H1 (cell line): ENCODE measurements around the gene CCDC7. TPM values are rescaled to one million over a fixed set of nuclear protein-coding genes. Genes with fewer than 3 reads are reported as not detected.

Experiments used
- CTCF ChIA-PET: fragments of 300-600 bp; sonication (Branson Sonifier 250); formaldehyde crosslinking; loops from one replicate; lab custom pipeline; 2021; ENCODE audit not compliant: partially characterized antibody; lab: Charles Lee
- POLR2A ChIA-PET: fragments of 300-600 bp; sonication (Branson Sonifier 250); formaldehyde crosslinking; loops from one replicate; lab custom pipeline; 2021; ENCODE audit warnings: inconsistent platforms; ENCODE audit not compliant: partially characterized antibody; lab: Charles Lee
- DNase-seq, 2 experiments: peaks; one replicate each; pipeline versions ENCODE4 v3.0.0 to v3.0.0-alpha.2; 2010 to 2022; ENCODE audit warnings: low spot score in 2 of 2, low read depth in 1 of 2, mixed read lengths in 1 of 2
- FAIRE-seq: peaks from 2 replicates; lab custom pipeline; 2011; peaks lifted over from hg19 to GRCh38; lab: Jason Lieb, UNC
- H2AFZ ChIP-seq: 2 replicates; pipeline ENCODE4 v1.8.1; 2012; ENCODE audit warnings: low read length, inconsistent platforms
- H2AK5ac ChIP-seq: 2 replicates; pipeline ENCODE4 v1.6.1; 2013; ENCODE audit warnings: low read depth, low read length
- H2BK120ac ChIP-seq: replicated peaks from 2 replicates; pipeline ENCODE3; 2013; ENCODE audit warnings: low read depth, low read length, inconsistent platforms
- H2BK12ac ChIP-seq: 2 replicates; pipeline ENCODE4 v1.6.1; 2013; ENCODE audit warnings: low read depth, low read length
- H2BK15ac ChIP-seq: 2 replicates; pipeline ENCODE4 v1.6.1; 2013; ENCODE audit warnings: low read length
- H2BK20ac ChIP-seq: 2 replicates; pipeline ENCODE4 v1.6.1; 2013; ENCODE audit warnings: low read length
- H2BK5ac ChIP-seq: 2 replicates; pipeline ENCODE4 v1.6.1; 2013; ENCODE audit warnings: low read depth, low read length
- H3K14ac ChIP-seq: 2 replicates; pipeline ENCODE4 v1.6.1; 2013; ENCODE audit warnings: inconsistent platforms; ENCODE audit not compliant: insufficient read length
- H3K18ac ChIP-seq: 2 replicates; pipeline ENCODE4 v1.6.1; 2013; ENCODE audit warnings: low read length; ENCODE audit errors: extremely low read depth
- H3K23ac ChIP-seq: 2 replicates; pipeline ENCODE4 v1.6.1; 2013; ENCODE audit warnings: inconsistent platforms; ENCODE audit not compliant: insufficient read length
- H3K23me2 ChIP-seq: 2 replicates; pipeline ENCODE4 v1.6.1; 2013; ENCODE audit warnings: low read depth, low read length
- H3K27ac ChIP-seq: 2 replicates; pipeline ENCODE4 v1.6.1; 2011; ENCODE audit warnings: low read depth, low read length, inconsistent platforms
- H3K27me3 ChIP-seq, 4 experiments: replicated peaks in 1 of 4; 1 replicate in 1 of 4; 2 replicates in 3 of 4; pipeline versions ENCODE4 v1.6.1 to v1.8.1; 2011 to 2013; ENCODE audit warnings: low read length in 3 of 4, mild to moderate bottlenecking in 3 of 4, inconsistent platforms in 2 of 4, mixed read lengths in 2 of 4, moderate library complexity in 1 of 4; ENCODE audit not compliant: control insufficient read depth in 3 of 4, insufficient read depth in 3 of 4; ENCODE audit errors: extremely low read depth in 1 of 4
- H3K36me3 ChIP-seq, 4 experiments: 2 replicates each; pipeline versions ENCODE4 v1.6.1 to v1.8.1; 2011 to 2013; ENCODE audit warnings: mild to moderate bottlenecking in 4 of 4, low read length in 3 of 4, moderate library complexity in 2 of 4, control low read depth in 1 of 4, inconsistent platforms in 1 of 4; ENCODE audit not compliant: insufficient read depth in 4 of 4, control insufficient read depth in 2 of 4
- H3K4ac ChIP-seq: replicated peaks from 2 replicates; pipeline ENCODE3; 2013; ENCODE audit warnings: low read length, low read depth, mixed read lengths, inconsistent platforms; ENCODE audit not compliant: insufficient read length
- H3K4me1 ChIP-seq, 4 experiments: replicated peaks in 1 of 4; 1 replicate in 1 of 4; 2 replicates in 3 of 4; pipeline versions ENCODE4 v1.6.1 to v1.8.1; 2011 to 2013; ENCODE audit warnings: low read length in 3 of 4, inconsistent platforms in 2 of 4, mixed read lengths in 1 of 4; ENCODE audit not compliant: insufficient read depth in 4 of 4, control insufficient read depth in 3 of 4
- H3K4me2 ChIP-seq, 2 experiments: 2 replicates each; pipeline versions ENCODE4 v1.6.1 to v1.8.1; 2011 to 2013; ENCODE audit warnings: low read depth in 2 of 2, low read length in 2 of 2, control low read depth in 1 of 2, inconsistent platforms in 1 of 2, mild to moderate bottlenecking in 1 of 2; ENCODE audit not compliant: insufficient read depth in 1 of 2
- H3K4me3 ChIP-seq, 4 experiments: fragments of 200-600, 300-600 bp in 1 of 4; sonication (generic), shearing (Covaris generic), sonication (Bioruptor Twin) in 1 of 4; 2 replicates each; pipeline versions ENCODE4 v1.5.1 to v1.8.1; 2011 to 2016; ENCODE audit warnings: low read length in 4 of 4, low read depth in 3 of 4, control low read depth in 2 of 4, inconsistent platforms in 2 of 4, mild to moderate bottlenecking in 2 of 4, mixed read lengths in 1 of 4, moderate library complexity in 1 of 4; ENCODE audit not compliant: insufficient read depth in 2 of 4; ENCODE audit errors: extremely low read depth in 1 of 4
- H3K56ac ChIP-seq: replicated peaks from 2 replicates; pipeline ENCODE3; 2013; ENCODE audit warnings: low read depth, mild to moderate bottlenecking, mixed read lengths, low read length, inconsistent platforms; ENCODE audit not compliant: insufficient read length
- H3K79me1 ChIP-seq: 2 replicates; pipeline ENCODE4 v1.6.1; 2013; ENCODE audit warnings: low read depth, low read length, control low read depth
- H3K79me2 ChIP-seq, 2 experiments: 2 replicates each; pipeline versions ENCODE4 v1.6.1 to v1.8.1; 2012 to 2013; ENCODE audit warnings: low read length in 2 of 2, mild to moderate bottlenecking in 2 of 2, inconsistent platforms in 1 of 2; ENCODE audit not compliant: insufficient read depth in 2 of 2, control insufficient read depth in 1 of 2
- H3K9ac ChIP-seq, 4 experiments: replicated peaks in 1 of 4; 1 replicate in 1 of 4; 2 replicates in 3 of 4; pipeline versions ENCODE4 v1.6.1 to v1.8.1; 2011 to 2013; ENCODE audit warnings: low read depth in 3 of 4, low read length in 3 of 4, control low read depth in 2 of 4, mild to moderate bottlenecking in 2 of 4, moderate library complexity in 2 of 4, inconsistent platforms in 1 of 4; ENCODE audit errors: extremely low read depth in 1 of 4
- H3K9me3 ChIP-seq, 2 experiments: 2 replicates each; pipeline versions ENCODE4 v1.6.1 to v1.8.1; 2012 to 2013; ENCODE audit warnings: mild to moderate bottlenecking in 2 of 2, moderate library complexity in 2 of 2, control low read depth in 1 of 2, inconsistent platforms in 1 of 2, low read depth in 1 of 2, low read length in 1 of 2, mixed read lengths in 1 of 2; ENCODE audit not compliant: insufficient read depth in 2 of 2
- H4K20me1 ChIP-seq, 2 experiments: replicated peaks in 1 of 2; 2 replicates each; pipeline versions ENCODE3 to v1.8.1; 2011 to 2013; ENCODE audit warnings: inconsistent platforms in 2 of 2, low read length in 2 of 2, mild to moderate bottlenecking in 1 of 2; ENCODE audit not compliant: insufficient read depth in 2 of 2, control insufficient read depth in 1 of 2
- H4K5ac ChIP-seq: 2 replicates; pipeline ENCODE4 v1.6.1; 2013; ENCODE audit warnings: low read length, low read depth, mixed read lengths, inconsistent platforms; ENCODE audit not compliant: insufficient read length
- H4K8ac ChIP-seq: 2 replicates; pipeline ENCODE4 v1.8.0; 2013; ENCODE audit warnings: mild to moderate bottlenecking, moderate library complexity, low read length, inconsistent platforms; ENCODE audit not compliant: insufficient read depth; ENCODE audit errors: extremely low read depth
- H4K91ac ChIP-seq: replicated peaks from 2 replicates; pipeline ENCODE3; 2013; ENCODE audit warnings: low read length, mixed read lengths, inconsistent platforms; ENCODE audit not compliant: insufficient read length
- BRCA1 ChIP-seq: IDR thresholded peaks from 2 replicates; pipeline ENCODE4 v1.6.1; 2012; ENCODE audit warnings: low read depth, low read length, improper control_type of control experiment
- CBX8 ChIP-seq: fragments of 300-800, 300-1000 bp; sonication (generic); IDR thresholded peaks from 2 replicates; pipeline ENCODE4 v1.7.1; 2016; ENCODE audit warnings: low read depth, low read length, borderline replicate concordance
- EGR1 ChIP-seq: IDR thresholded peaks from 2 replicates; pipeline ENCODE4 v1.6.1; 2011; ENCODE audit warnings: low read depth, low read length, borderline replicate concordance
- JUND ChIP-seq: IDR thresholded peaks from 2 replicates; pipeline ENCODE4 v1.6.1; 2011; ENCODE audit warnings: mild to moderate bottlenecking, improper control_type of control experiment, low read length
- KDM5A ChIP-seq: fragments of 200-600 bp; IDR thresholded peaks from 2 replicates; pipeline ENCODE4 v1.7.1; 2012; ENCODE audit warnings: mild to moderate bottlenecking, low read length, inconsistent platforms, mixed read lengths
- PHF8 ChIP-seq: fragments of 200-600 bp; sonication (generic); conservative IDR thresholded peaks from 2 replicates; pipeline ENCODE4 v1.7.1; 2012; ENCODE audit warnings: low read depth, mild to moderate bottlenecking, inconsistent platforms, low read length, moderate library complexity
- POU5F1 ChIP-seq: IDR thresholded peaks from 2 replicates; pipeline ENCODE4 v1.6.1; 2011; ENCODE audit warnings: low read depth, mild to moderate bottlenecking, low read length, moderate library complexity
- SIX5 ChIP-seq: IDR thresholded peaks from 2 replicates; pipeline ENCODE4 v1.6.1; 2011; ENCODE audit warnings: mild to moderate bottlenecking, low read depth, low read length
- SP1 ChIP-seq: IDR thresholded peaks from 2 replicates; pipeline ENCODE4 v1.6.1; 2011; ENCODE audit warnings: low read depth, low read length
- SP4 ChIP-seq: IDR thresholded peaks from 2 replicates; pipeline ENCODE4 v1.6.1; 2012; ENCODE audit warnings: low read length, inconsistent platforms
- TCF12 ChIP-seq: IDR thresholded peaks from 2 replicates; pipeline ENCODE4 v1.6.1; 2011; ENCODE audit warnings: low read depth, mild to moderate bottlenecking, low read length
- WGBS, 2 experiments: shearing (Covaris generic) in 1 of 2; methylation state at CpG; one replicate each; pipeline versions ENCODE4 v1.1.6 to v1.1.7; 2013 to 2015; ENCODE audit warnings: low lambda C conversion rate in 2 of 2, mixed read lengths in 2 of 2, inconsistent platforms in 1 of 2, low coverage in 1 of 2, missing lambda C conversion rate in 1 of 2; ENCODE audit not compliant: insufficient replicate concordance in 2 of 2, insufficient coverage in 1 of 2, insufficient read length in 1 of 2; ENCODE audit errors: extremely low coverage in 1 of 2, missing lambda C conversion rate in 1 of 2; 5-methylcytosine and 5-hydroxymethylcytosine counted together
- polyA plus RNA-seq, 7 experiments: library from polyadenylated mRNA; depleted of rRNA in 3 of 7; stranded (reverse) in 5 of 7; unstranded in 2 of 7; fragments of >200 nt in 5 of 7; fragments of 200-250 nt in 2 of 7; gene quantifications; 1 replicate in 5 of 7; 2 replicates in 1 of 7; 4 replicates in 1 of 7; pipeline versions ENCODE4 v1.2.1 to v1.2.3, GENCODE V29; 2011 to 2013; ENCODE audit warnings: missing spikeins in 2 of 7, mixed read lengths in 2 of 7
- total RNA-seq: library from RNA; stranded (reverse); fragmentation: NEBNext Ultra II Directional; extraction: Animal tissue kit (Norgen Biotek cat#: 25700); gene quantifications from 2 replicates; pipeline ENCODE4 v1.2.1, GENCODE V29; 2021
- TF ChIP-seq, protein P1 (sequence below): IDR thresholded peaks from 2 replicates; pipeline ENCODE4 v1.6.1; 2012; ENCODE audit warnings: inconsistent platforms
- TF ChIP-seq, protein P2 (sequence below): IDR thresholded peaks from 2 replicates; pipeline ENCODE4 v1.6.1; 2011; ENCODE audit warnings: low read length, improper control_type of control experiment

The CCDC7 gene
- total and polyA plus RNA-seq, 2 of the 8 experiments (the other 6 are each of a cell fraction or from before 2014, with no cell fraction given) = 0.18 to 0.74 TPM

- H3K14ac ChIP-seq = no peak overlapping the region
- TF ChIP-seq POU5F1 (no peak), KDM5A (no peak), JUND (no peak), SP4 (no peak), SIX5 (no peak), PHF8 (no peak), CBX8 (no peak), SP1 (no peak), BRCA1 (no peak), TCF12 (no peak), EGR1 (no peak)
- TF ChIP-seq, protein P1, sequence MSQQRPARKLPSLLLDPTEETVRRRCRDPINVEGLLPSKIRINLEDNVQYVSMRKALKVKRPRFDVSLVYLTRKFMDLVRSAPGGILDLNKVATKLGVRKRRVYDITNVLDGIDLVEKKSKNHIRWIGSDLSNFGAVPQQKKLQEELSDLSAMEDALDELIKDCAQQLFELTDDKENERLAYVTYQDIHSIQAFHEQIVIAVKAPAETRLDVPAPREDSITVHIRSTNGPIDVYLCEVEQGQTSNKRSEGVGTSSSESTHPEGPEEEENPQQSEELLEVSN = no peak
- TF ChIP-seq, protein P2, sequence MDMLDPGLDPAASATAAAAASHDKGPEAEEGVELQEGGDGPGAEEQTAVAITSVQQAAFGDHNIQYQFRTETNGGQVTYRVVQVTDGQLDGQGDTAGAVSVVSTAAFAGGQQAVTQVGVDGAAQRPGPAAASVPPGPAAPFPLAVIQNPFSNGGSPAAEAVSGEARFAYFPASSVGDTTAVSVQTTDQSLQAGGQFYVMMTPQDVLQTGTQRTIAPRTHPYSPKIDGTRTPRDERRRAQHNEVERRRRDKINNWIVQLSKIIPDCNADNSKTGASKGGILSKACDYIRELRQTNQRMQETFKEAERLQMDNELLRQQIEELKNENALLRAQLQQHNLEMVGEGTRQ = no peak
- H2BK120ac ChIP-seq = no peak overlapping the region
- no peak overlapping the region for H3K9ac ChIP-seq
- H3K27me3 ChIP-seq = no peaks in the 10 kb centered on the region
- H2BK12ac ChIP-seq = no peak overlapping the region
- no peak overlapping the region for H3K4me3 ChIP-seq
- H2BK5ac ChIP-seq = no peak overlapping the region
- H3K4me1 ChIP-seq = no peaks in the 10 kb centered on the region
- H2AFZ ChIP-seq = no peak overlapping the region
- no peak overlapping the region for H2BK15ac ChIP-seq
- H3K18ac ChIP-seq = no peak overlapping the region
- H4K5ac ChIP-seq = no peak overlapping the region
- no peak overlapping the region for H4K8ac ChIP-seq
- H3K9me3 ChIP-seq = no peaks in the 10 kb centered on the region
- CTCF ChIA-PET = no interaction called here
- H2BK20ac ChIP-seq = no peak overlapping the region
- H3K79me1 ChIP-seq = no peaks in the 10 kb centered on the region
- DNase-seq = no peak
- no peaks in the 10 kb centered on the region for H3K79me2 ChIP-seq
- H2AK5ac ChIP-seq = no peak overlapping the region
- H3K27ac ChIP-seq = no peak overlapping the region
- no peak overlapping the region for H3K4ac ChIP-seq
- H3K4me2 ChIP-seq = no peak overlapping the region
- no peak for FAIRE-seq
- no peaks in the 10 kb centered on the region for H3K36me3 ChIP-seq
- 77% methylated on average over 1 of the region's 1 CpG; no CpG with 5 or more reads in 1 of the 2 experiments for WGBS, 2 experiments
- no peak overlapping the region for H3K56ac ChIP-seq
- H4K20me1 ChIP-seq = no peaks in the 10 kb centered on the region
- H4K91ac ChIP-seq = no peak overlapping the region
- no peak overlapping the region for H3K23ac ChIP-seq
- POLR2A ChIA-PET = no interaction called here
- no peaks in the 10 kb centered on the region for H3K23me2 ChIP-seq
Observed at GRCh38 chr10:32461203-32461602, 15.3 kb downstream of the CCDC7 start.
